ENCODE results near the gene ADAMTSL5. TPM values are rescaled to one million over a fixed set of nuclear protein-coding genes. Genes with fewer than 3 reads are reported as not detected.
A peak's percentile ranks its signal among the peaks of the same experiment; 100 is the strongest.

The ADAMTSL5 gene
- total and polyA plus RNA-seq, 2 of the 13 experiments (the other 11 are each of a cell fraction or from before 2014, with no cell fraction given) = 0.60 to 2.7 TPM

GRCh38 chr19:1489463-1490310, 23.1 kb downstream of the ADAMTSL5 start (continued):
- TF ChIP-seq HIVEP1 (CRISPR knock-in tag; IDR thresholded peaks at IDR 0.05) (0 out of 2 replicates have a peak, but pooled peaks have one; percentile 20), ZNF232 (CRISPR knock-in tag; IDR thresholded peaks at IDR 0.05; ENCODE audit: borderline replicate concordance) (no peak), ZNF713 (CRISPR knock-in tag; IDR thresholded peaks at IDR 0.05) (0 out of 2 replicates have a peak, but pooled peaks have one; percentile 64), PRMT3 (CRISPR knock-in tag; IDR thresholded peaks at IDR 0.05; ENCODE audit: borderline replicate concordance, low read depth) (0 out of 2 replicates have a peak, but pooled peaks have one; percentile 36), ZBTB38 (CRISPR knock-in tag; IDR thresholded peaks at IDR 0.05) (0 out of 2 replicates have a peak, but pooled peaks have one; percentile 14), NAIF1 (CRISPR knock-in tag; IDR thresholded peaks at IDR 0.05; ENCODE audit: borderline replicate concordance) (no peak), HDAC1 (CRISPR knock-in tag; IDR thresholded peaks at IDR 0.05) (0 out of 2 replicates have a peak, but pooled peaks have one; percentile 26), MED13 (CRISPR knock-in tag; IDR thresholded peaks at IDR 0.05) (peak; percentile 22; the same call in 1 of the 2 replicates), MED8 (CRISPR knock-in tag; IDR thresholded peaks at IDR 0.05; ENCODE audit: insufficient replicate concordance) (peak; percentile 21), ZNF775 (CRISPR knock-in tag; IDR thresholded peaks at IDR 0.05; ENCODE audit: borderline replicate concordance) (no peak), KMT2A (CRISPR knock-in tag; IDR thresholded peaks at IDR 0.05) (no peak), ZNF160 (CRISPR knock-in tag; IDR thresholded peaks at IDR 0.05) (0 out of 2 replicates have a peak, but pooled peaks have one; percentile 49), ZFY (CRISPR knock-in tag; IDR thresholded peaks at IDR 0.05) (peak; percentile 86)
- TF ChIP-seq, protein P1, sequence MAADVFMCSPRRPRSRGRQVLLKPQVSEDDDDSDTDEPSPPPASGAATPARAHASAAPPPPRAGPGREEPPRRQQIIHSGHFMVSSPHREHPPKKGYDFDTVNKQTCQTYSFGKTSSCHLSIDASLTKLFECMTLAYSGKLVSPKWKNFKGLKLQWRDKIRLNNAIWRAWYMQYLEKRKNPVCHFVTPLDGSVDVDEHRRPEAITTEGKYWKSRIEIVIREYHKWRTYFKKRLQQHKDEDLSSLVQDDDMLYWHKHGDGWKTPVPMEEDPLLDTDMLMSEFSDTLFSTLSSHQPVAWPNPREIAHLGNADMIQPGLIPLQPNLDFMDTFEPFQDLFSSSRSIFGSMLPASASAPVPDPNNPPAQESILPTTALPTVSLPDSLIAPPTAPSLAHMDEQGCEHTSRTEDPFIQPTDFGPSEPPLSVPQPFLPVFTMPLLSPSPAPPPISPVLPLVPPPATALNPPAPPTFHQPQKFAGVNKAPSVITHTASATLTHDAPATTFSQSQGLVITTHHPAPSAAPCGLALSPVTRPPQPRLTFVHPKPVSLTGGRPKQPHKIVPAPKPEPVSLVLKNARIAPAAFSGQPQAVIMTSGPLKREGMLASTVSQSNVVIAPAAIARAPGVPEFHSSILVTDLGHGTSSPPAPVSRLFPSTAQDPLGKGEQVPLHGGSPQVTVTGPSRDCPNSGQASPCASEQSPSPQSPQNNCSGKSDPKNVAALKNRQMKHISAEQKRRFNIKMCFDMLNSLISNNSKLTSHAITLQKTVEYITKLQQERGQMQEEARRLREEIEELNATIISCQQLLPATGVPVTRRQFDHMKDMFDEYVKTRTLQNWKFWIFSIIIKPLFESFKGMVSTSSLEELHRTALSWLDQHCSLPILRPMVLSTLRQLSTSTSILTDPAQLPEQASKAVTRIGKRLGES (CRISPR knock-in tag; IDR thresholded peaks at IDR 0.05; ENCODE audit: borderline replicate concordance) = no peak
- TF ChIP-seq, protein P2, sequence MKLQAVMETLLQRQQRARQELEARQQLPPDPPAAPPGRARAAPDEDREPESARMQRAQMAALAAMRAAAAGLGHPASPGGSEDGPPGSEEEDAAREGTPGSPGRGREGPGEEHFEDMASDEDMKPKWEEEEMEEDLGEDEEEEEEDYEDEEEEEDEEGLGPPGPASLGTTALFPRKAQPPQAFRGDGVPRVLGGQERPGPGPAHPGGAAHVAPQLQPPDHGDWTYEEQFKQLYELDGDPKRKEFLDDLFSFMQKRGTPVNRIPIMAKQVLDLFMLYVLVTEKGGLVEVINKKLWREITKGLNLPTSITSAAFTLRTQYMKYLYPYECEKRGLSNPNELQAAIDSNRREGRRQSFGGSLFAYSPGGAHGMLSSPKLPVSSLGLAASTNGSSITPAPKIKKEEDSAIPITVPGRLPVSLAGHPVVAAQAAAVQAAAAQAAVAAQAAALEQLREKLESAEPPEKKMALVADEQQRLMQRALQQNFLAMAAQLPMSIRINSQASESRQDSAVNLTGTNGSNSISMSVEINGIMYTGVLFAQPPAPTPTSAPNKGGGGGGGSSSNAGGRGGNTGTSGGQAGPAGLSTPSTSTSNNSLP (IDR thresholded peaks at IDR 0.05; ENCODE audit: low read depth, low read length) = no peak
- TF ChIP-seq, protein P3, sequence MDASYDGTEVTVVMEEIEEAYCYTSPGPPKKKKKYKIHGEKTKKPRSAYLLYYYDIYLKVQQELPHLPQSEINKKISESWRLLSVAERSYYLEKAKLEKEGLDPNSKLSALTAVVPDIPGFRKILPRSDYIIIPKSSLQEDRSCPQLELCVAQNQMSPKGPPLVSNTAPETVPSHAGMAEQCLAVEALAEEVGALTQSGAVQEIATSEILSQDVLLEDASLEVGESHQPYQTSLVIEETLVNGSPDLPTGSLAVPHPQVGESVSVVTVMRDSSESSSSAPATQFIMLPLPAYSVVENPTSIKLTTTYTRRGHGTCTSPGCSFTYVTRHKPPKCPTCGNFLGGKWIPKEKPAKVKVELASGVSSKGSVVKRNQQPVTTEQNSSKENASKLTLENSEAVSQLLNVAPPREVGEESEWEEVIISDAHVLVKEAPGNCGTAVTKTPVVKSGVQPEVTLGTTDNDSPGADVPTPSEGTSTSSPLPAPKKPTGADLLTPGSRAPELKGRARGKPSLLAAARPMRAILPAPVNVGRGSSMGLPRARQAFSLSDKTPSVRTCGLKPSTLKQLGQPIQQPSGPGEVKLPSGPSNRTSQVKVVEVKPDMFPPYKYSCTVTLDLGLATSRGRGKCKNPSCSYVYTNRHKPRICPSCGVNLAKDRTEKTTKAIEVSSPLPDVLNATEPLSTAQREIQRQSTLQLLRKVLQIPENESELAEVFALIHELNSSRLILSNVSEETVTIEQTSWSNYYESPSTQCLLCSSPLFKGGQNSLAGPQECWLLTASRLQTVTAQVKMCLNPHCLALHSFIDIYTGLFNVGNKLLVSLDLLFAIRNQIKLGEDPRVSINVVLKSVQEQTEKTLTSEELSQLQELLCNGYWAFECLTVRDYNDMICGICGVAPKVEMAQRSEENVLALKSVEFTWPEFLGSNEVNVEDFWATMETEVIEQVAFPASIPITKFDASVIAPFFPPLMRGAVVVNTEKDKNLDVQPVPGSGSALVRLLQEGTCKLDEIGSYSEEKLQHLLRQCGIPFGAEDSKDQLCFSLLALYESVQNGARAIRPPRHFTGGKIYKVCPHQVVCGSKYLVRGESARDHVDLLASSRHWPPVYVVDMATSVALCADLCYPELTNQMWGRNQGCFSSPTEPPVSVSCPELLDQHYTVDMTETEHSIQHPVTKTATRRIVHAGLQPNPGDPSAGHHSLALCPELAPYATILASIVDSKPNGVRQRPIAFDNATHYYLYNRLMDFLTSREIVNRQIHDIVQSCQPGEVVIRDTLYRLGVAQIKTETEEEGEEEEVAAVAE (CRISPR knock-in tag; IDR thresholded peaks at IDR 0.05; ENCODE audit: borderline replicate concordance) = 0 out of 2 replicates have a peak, but pooled peaks have one; percentile 18
- TF ChIP-seq, protein P4, sequence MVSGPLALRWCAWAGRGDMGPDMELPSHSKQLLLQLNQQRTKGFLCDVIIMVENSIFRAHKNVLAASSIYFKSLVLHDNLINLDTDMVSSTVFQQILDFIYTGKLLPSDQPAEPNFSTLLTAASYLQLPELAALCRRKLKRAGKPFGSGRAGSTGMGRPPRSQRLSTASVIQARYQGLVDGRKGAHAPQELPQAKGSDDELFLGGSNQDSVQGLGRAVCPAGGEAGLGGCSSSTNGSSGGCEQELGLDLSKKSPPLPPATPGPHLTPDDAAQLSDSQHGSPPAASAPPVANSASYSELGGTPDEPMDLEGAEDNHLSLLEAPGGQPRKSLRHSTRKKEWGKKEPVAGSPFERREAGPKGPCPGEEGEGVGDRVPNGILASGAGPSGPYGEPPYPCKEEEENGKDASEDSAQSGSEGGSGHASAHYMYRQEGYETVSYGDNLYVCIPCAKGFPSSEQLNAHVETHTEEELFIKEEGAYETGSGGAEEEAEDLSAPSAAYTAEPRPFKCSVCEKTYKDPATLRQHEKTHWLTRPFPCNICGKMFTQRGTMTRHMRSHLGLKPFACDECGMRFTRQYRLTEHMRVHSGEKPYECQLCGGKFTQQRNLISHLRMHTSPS (CRISPR knock-in tag; IDR thresholded peaks at IDR 0.05; ENCODE audit: low read depth) = no peak

All from HepG2 (cell line).